Liver (tissue), 9 donors: ENCODE measurements around the gene MAPRE2. TPM values are rescaled to one million over a fixed set of nuclear protein-coding genes. Genes with fewer than 3 reads are reported as not detected.

Source experiments
- DNase-seq: peaks from one replicate; pipeline ENCODE4 v3.0.0-alpha.2; 2017; ENCODE audit warnings: low spot score
- H3K27ac ChIP-seq, 2 donors: one replicate each; pipeline ENCODE4 v1.7.0; 2013; ENCODE audit warnings: inconsistent platforms in 2 of 2, low read length in 2 of 2, control low read depth in 1 of 2, low read depth in 1 of 2, mild to moderate bottlenecking in 1 of 2
- H3K27me3 ChIP-seq, 4 donors: one replicate each; pipeline versions ENCODE4 v1.6.1 to v1.7.0; 2013; ENCODE audit warnings: low read length in 3 of 4, inconsistent platforms in 1 of 4, mild to moderate bottlenecking in 1 of 4, moderate library complexity in 1 of 4; ENCODE audit not compliant: control insufficient read depth in 4 of 4, insufficient read depth in 4 of 4
- H3K36me3 ChIP-seq, 4 donors: one replicate each; pipeline versions ENCODE4 v1.6.1 to v1.7.0; 2013; ENCODE audit warnings: low read length in 3 of 4, mild to moderate bottlenecking in 3 of 4, low read depth in 1 of 4, moderate library complexity in 1 of 4; ENCODE audit not compliant: control insufficient read depth in 4 of 4, insufficient read depth in 3 of 4
- H3K4me1 ChIP-seq, 4 donors: one replicate each; pipeline versions ENCODE4 v1.6.1 to v1.7.0; 2013; ENCODE audit warnings: low read length in 3 of 4, mild to moderate bottlenecking in 3 of 4, moderate library complexity in 1 of 4; ENCODE audit not compliant: control insufficient read depth in 4 of 4, insufficient read depth in 4 of 4
- H3K4me3 ChIP-seq, 3 donors: one replicate each; pipeline versions ENCODE4 v1.6.1 to v1.7.0; 2013; ENCODE audit warnings: low read length in 3 of 3, control low read depth in 1 of 3, low read depth in 1 of 3, mild to moderate bottlenecking in 1 of 3
- H3K9ac ChIP-seq, 2 donors: one replicate each; pipeline ENCODE4 v1.7.0; 2013; ENCODE audit warnings: low read length in 2 of 2, mild to moderate bottlenecking in 2 of 2, moderate library complexity in 2 of 2, control low read depth in 1 of 2, low read depth in 1 of 2
- H3K9me3 ChIP-seq, 4 donors: one replicate each; pipeline versions ENCODE4 v1.6.1 to v1.7.0; 2013; ENCODE audit warnings: low read length in 3 of 4; ENCODE audit not compliant: control insufficient read depth in 4 of 4
- ATF3 ChIP-seq: IDR thresholded peaks from 2 replicates; pipeline ENCODE4 v1.6.1; 2016; ENCODE audit warnings: antibody characterized with exemption
- CTCF ChIP-seq: fragments of 150-350 bp; IDR thresholded peaks from 2 replicates; pipeline ENCODE4 v1.5.1; 2017; ENCODE audit warnings: improper control_type of control experiment, low read depth, low read length; ENCODE audit not compliant: missing input control
- EGR1 ChIP-seq, 2 donors: IDR thresholded peaks; 2 replicates each; pipeline ENCODE4 v1.6.1; 2016 to 2018; ENCODE audit warnings: antibody characterized with exemption in 2 of 2, low read depth in 2 of 2
- FOXA1 ChIP-seq: IDR thresholded peaks from 2 replicates; pipeline ENCODE4 v1.6.1; 2016; ENCODE audit warnings: antibody characterized with exemption
- FOXA2 ChIP-seq: IDR thresholded peaks from 2 replicates; pipeline ENCODE4 v1.6.1; 2016; ENCODE audit warnings: antibody characterized with exemption
- GABPA ChIP-seq, 2 donors: IDR thresholded peaks in 1 of 2; conservative IDR thresholded peaks in 1 of 2; 2 replicates each; pipeline ENCODE4 v1.6.1; 2016; ENCODE audit warnings: antibody characterized with exemption in 2 of 2, mild to moderate bottlenecking in 1 of 2, moderate library complexity in 1 of 2
- HNF4A ChIP-seq, 2 donors: conservative IDR thresholded peaks; 2 replicates each; pipeline ENCODE4 v1.6.1; 2016; ENCODE audit warnings: antibody characterized with exemption in 2 of 2, mild to moderate bottlenecking in 2 of 2
- HNF4G ChIP-seq: IDR thresholded peaks from 2 replicates; pipeline ENCODE4 v1.6.1; 2016; ENCODE audit warnings: antibody characterized with exemption
- JUND ChIP-seq, 2 donors: IDR thresholded peaks; 2 replicates each; pipeline ENCODE4 v1.6.1; 2016; ENCODE audit warnings: antibody characterized with exemption in 2 of 2
- NR2F2 ChIP-seq: IDR thresholded peaks from 2 replicates; pipeline ENCODE4 v1.6.1; 2016; ENCODE audit warnings: antibody characterized with exemption
- RAD21 ChIP-seq, 2 donors: IDR thresholded peaks; 2 replicates each; pipeline ENCODE4 v1.6.1; 2016; ENCODE audit warnings: antibody characterized with exemption in 2 of 2, mild to moderate bottlenecking in 2 of 2
- RXRA ChIP-seq, 2 donors: IDR thresholded peaks; 2 replicates each; pipeline ENCODE4 v1.6.1; 2017 to 2018; ENCODE audit warnings: antibody characterized with exemption in 2 of 2, mild to moderate bottlenecking in 1 of 2
- SP1 ChIP-seq: IDR thresholded peaks from 2 replicates; pipeline ENCODE4 v1.6.1; 2018; ENCODE audit warnings: antibody characterized with exemption, mild to moderate bottlenecking
- TAF1 ChIP-seq: conservative IDR thresholded peaks from 2 replicates; pipeline ENCODE4 v1.6.1; 2016; ENCODE audit warnings: antibody characterized with exemption, mild to moderate bottlenecking
- YY1 ChIP-seq: IDR thresholded peaks from 2 replicates; pipeline ENCODE4 v1.6.1; 2016; ENCODE audit warnings: antibody characterized with exemption, mild to moderate bottlenecking
- ZBTB33 ChIP-seq: IDR thresholded peaks from 2 replicates; pipeline ENCODE4 v1.6.1; 2016; ENCODE audit warnings: antibody characterized with exemption
- WGBS: extraction: QIAGEN DNeasy Blood & Tissue Kit; methylation state at CpG from one replicate; pipeline ENCODE4 v1.1.7; 2013; 5-methylcytosine and 5-hydroxymethylcytosine counted together
- polyA plus RNA-seq, 2 donors: library from polyadenylated mRNA; stranded (reverse) in 1 of 2; unstranded in 1 of 2; fragments of 200-250 nt in 1 of 2; fragments of >200 nt in 1 of 2; fragmentation: Nextera tagmentation in 1 of 2; extraction: Ambion mirVana in 1 of 2; gene quantifications; one replicate each; pipeline versions ENCODE4 v1.2.1 to v1.2.3, GENCODE V29; 2013 to 2015
- total RNA-seq, 2 donors: library from RNA; depleted of rRNA; stranded (reverse); fragments of >200 nt; gene quantifications; one replicate each; pipeline ENCODE4 v1.2.3, GENCODE V29; 2014
- TF ChIP-seq, protein P1 (sequence below): IDR thresholded peaks from 2 replicates; pipeline ENCODE4 v1.6.1; 2016; ENCODE audit warnings: antibody characterized with exemption
- TF ChIP-seq, protein P2 (sequence below): IDR thresholded peaks from 2 replicates; pipeline ENCODE4 v1.6.1; 2016; ENCODE audit warnings: antibody characterized with exemption, mild to moderate bottlenecking
- donor health status: healthy.
- donor health status: healthy.
- donor health status: healthy.
- donor health status: healthy.
- donor health status: healthy.

Gene MAPRE2
- total and polyA plus RNA-seq, 4 donors, result 7.9 to 12.8 (median 11.0) TPM

- peak overlapping the region; percentile 66 to 67 for H3K27ac ChIP-seq
- DNase-seq, result no peak
- TF ChIP-seq ZBTB33 (peak; percentile 24), RAD21 (IDR thresholded peaks at IDR 0.05) (peak in 1 of 2 donors; percentile 7), SP1 (peak; percentile 72), CTCF (no peak), NR2F2 (peak; percentile 49), HNF4G (no peak), YY1 (peak; percentile 51), JUND (IDR thresholded peaks at IDR 0.05) (peak in 1 of 2 donors; percentile 8), GABPA (IDR thresholded peaks at IDR 0.05 in 1 of 2, conservative IDR thresholded peaks at IDR 0.05 in 1 of 2) (no peak), TAF1 (no peak), EGR1 (IDR thresholded peaks at IDR 0.05; ENCODE audit: low read depth in 2 of 2) (no peak), RXRA (IDR thresholded peaks at IDR 0.05) (peak; percentile 76 to 88), ATF3 (no peak), FOXA1 (peak; percentile 65), HNF4A (conservative IDR thresholded peaks at IDR 0.05) (peak; percentile 58 to 89), FOXA2 (peak; percentile 72)
- TF ChIP-seq, protein P1, sequence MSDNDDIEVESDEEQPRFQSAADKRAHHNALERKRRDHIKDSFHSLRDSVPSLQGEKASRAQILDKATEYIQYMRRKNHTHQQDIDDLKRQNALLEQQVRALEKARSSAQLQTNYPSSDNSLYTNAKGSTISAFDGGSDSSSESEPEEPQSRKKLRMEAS, result peak; percentile 75
- TF ChIP-seq, protein P2, sequence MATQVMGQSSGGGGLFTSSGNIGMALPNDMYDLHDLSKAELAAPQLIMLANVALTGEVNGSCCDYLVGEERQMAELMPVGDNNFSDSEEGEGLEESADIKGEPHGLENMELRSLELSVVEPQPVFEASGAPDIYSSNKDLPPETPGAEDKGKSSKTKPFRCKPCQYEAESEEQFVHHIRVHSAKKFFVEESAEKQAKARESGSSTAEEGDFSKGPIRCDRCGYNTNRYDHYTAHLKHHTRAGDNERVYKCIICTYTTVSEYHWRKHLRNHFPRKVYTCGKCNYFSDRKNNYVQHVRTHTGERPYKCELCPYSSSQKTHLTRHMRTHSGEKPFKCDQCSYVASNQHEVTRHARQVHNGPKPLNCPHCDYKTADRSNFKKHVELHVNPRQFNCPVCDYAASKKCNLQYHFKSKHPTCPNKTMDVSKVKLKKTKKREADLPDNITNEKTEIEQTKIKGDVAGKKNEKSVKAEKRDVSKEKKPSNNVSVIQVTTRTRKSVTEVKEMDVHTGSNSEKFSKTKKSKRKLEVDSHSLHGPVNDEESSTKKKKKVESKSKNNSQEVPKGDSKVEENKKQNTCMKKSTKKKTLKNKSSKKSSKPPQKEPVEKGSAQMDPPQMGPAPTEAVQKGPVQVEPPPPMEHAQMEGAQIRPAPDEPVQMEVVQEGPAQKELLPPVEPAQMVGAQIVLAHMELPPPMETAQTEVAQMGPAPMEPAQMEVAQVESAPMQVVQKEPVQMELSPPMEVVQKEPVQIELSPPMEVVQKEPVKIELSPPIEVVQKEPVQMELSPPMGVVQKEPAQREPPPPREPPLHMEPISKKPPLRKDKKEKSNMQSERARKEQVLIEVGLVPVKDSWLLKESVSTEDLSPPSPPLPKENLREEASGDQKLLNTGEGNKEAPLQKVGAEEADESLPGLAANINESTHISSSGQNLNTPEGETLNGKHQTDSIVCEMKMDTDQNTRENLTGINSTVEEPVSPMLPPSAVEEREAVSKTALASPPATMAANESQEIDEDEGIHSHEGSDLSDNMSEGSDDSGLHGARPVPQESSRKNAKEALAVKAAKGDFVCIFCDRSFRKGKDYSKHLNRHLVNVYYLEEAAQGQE, result peak; percentile 6
- no peak overlapping the region for H3K9ac ChIP-seq
- WGBS, result 36% methylated on average over 9 of the region's 9 CpGs
- no peaks in the 10 kb centered on the region for H3K27me3 ChIP-seq
- no peaks in the 10 kb centered on the region for H3K9me3 ChIP-seq
- H3K4me1 ChIP-seq, result peaks cover 3 to 47% (median 33%) of the 10 kb centered on the region in 4 donors
- no peaks in the 10 kb centered on the region for H3K36me3 ChIP-seq
- no peak overlapping the region for H3K4me3 ChIP-seq
These were observed 19.1 kb downstream of the MAPRE2 start for GRCh38 chr18:35060122-35060815.
